ENCODE results near the gene CRYGN.

CRYGN gene

DNA sequence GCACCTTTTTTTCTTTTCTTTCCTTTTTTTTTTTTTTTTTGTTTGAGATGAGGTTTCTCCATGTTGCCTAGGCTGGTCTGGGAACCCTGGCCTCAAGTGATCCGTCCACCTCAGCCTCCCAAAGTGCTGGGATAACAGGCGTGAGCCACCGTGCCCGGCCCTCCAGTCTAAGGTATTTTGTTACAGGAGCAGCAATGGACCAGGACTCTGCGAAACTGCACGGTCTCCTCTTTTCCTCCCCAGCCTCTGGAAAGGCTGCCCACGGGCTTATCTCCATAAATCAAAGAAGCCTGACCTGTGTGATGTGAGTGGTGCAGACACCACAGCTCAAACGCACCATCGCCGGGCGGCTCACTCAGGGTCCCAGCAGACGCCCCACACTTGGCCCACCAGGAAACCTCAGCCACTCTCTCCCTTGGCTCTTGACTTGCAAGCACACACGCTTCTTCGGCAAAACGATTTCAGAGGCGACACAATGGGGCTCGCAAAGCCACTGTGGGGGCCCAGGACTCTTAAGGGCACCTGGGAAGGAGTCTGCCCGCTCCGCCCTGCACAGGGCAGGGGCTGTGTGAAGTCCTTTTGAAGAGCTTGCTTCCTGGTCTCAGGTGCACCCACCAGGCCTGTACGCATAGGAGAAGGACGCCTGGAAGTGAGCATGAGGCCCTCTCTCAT, 50.7 kb downstream of the CRYGN start:
- no peak for DNase-seq

DNA sequence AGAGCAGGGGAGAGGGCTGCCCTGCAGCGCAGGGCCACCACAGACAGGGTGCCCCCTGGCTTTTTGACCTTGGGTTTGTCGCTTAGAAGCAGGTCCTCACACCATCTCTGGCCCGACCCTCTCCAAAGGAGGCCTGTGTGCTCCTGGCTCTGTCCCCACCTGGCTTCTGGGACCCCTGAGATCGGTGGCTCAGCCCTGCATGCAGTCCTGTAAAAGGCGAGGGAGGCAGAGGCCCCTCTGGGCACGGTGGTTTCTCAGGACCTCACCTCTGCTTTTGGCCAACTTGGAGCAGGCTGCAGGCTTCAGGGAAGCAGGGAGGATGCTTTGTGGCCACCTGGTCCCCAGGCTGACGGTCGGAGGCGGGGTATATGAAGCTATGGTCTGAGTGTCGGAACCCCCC, 51.5 kb downstream of the CRYGN start:
- no peak for DNase-seq

DNA sequence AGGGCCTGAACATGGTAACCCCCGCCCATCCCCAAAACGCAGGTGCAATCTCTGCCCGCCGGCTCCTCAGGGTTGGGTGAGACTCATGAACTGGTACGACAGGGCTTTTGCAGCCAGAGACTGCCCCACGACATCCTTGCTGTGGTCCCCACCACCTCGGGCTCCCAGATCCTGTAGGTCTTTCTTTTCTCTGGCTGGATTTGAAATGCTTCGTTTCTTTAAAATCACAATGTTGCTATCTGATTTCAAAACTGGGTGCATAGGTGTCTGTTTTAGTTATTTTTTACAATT, 52.0 kb downstream of the CRYGN start:
- no peak for DNase-seq

DNA sequence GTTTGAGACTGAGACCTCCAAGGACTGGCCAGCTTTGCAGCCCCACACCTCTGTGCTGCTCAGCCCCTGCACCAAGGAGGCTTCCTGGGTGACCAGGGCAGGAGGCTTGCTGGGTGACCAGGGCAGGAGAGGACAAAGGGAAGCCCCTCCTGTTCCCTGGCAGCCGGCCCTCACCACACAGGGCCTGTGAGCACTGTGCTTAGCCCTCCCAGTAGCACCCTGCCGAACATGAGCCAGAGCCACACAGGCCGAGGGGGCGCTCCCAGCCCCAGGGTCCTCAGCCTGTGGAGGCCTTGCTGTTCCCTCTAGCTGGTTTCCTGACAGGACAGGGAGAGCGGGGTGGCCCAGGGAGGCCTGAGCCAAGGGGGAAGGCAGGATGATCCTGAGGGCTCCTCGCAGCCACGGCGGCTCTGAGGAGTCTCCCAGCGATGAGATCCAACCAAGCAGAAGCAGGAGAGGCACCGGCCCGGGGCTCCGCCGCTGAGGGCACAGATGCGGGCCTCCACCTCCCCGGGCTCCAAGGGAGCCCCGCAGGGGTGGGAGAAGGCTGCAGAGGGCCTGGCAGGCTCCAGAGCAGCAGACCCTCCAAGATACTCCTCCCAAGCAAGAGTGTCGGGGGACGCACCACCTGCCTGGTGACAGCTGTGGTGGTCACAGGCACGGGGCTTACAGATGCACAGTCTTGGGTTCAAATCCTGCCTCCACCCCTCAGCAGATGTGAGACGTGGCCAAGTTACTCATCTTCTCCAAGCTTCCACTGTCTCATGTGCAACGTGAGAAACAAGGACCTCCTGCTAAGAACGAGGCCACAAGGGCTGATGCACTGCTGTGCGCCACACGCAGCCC, 52.6 kb downstream of the CRYGN start:
- no peak for DNase-seq

DNA sequence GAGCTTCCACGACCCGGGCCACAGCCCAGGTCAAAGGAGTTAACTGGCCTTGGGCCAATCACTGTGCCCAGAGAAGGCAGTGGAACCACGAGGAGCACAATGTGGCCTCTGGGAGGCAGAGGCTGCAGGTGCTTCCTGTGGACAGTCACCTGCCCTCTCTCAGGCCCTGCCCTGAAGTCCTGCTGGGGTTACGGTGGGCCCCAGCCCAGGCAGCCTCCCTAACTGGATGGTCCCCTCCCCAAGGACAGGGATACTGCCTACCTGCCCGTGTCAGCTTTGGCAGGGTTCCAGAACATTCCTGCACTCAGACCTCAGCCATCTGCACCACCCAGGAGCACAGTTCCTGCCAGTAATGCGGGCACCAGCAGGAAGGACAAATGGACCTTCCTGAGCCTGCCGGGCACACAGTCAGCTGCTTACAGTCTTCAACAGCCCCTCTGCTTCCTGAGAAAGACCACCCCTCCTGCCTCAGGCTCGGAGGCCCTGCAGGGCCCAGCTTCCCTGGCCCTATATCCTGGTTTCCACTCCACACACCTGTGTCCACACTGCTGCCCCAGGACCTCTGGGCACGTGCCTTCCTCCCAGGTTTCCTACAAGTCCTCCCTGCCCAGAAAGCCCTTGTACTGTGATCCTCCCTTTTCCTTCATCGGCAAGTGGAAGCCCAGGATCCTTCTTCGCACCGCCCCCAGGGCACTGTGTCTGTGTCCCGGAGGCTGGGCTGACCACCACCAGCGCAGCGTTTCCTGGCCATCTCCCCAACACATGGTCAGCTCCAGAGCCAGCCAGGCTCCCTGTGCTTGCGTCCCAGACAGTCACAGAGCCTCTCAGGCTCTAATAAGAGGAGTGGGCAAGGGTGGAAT, 53.4 kb downstream of the CRYGN start:
- no peak for DNase-seq

DNA sequence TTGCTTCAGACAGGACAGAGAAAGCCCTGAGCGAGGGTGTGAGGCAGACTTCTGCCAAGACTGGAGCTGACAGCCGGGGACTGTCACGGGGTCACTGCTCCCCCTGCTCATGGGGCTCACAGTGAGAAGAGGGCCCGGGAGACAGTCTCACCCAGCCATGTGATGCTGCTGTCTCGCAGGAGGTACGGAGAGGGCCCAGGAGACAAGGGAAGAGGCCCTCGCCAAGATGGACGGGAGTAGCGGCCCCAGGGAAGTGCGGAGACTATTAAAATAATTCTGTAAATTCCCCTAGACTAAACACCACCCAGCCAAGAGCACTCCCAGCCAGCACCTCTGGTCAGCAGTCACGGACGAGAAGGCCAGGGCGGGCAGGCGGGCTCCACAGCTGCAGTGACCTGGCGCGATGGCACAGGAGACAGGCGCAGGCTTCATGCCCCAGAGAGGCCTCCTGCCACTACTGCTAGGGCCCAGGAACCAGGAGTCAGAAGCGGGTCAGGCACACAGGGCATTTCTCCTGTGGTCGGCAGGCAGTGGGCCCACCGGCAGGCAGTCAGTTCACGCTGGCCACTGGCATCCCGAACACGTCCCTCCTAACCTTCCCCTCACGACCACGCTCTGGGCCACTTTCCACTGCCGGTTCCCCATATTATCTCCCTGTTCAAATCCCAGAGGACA, 54.2 kb downstream of the CRYGN start:
- DNase-seq = no peak

DNA sequence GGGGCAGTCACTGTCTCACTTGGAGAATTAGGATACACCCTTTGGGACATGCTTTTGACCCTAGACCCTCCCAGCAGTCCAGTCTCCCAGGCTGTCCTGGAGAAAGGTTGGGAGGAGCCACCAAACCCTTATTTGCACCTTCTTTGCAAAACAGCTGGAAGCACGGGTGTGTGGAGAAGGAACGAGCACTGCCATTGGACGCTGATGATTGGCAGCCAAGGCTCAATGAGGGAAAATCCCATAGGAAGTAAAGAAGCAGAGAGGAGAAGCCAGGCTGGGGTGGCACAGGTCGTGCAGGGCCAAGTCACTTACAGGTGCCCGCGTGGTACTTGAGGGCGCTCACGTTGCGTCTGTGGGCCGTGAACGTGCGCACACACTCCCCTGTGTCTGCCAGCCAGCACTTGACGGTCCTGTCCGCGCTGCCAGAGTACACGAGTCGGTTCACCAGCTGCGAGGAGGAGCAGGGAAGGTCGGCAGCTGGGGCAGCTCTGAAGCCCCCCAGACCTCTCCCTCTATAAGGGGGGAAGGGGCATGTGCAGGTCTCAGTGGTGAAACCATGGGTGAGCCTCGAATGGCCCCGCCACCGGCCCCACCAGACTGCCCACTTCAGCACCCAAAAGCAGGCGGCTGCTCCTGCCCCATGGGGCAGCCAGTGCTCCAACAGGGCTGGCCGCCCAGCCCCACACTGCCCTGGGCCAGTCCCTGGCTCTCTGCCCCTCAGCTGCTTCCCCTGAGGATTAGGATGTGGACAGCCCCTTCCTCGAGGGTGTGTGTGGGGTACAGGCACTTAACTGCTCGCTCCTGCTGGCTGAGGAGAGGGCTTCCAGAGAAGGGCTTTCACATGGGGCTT, 54.9 kb downstream of the CRYGN start:
- no peak for DNase-seq

DNA sequence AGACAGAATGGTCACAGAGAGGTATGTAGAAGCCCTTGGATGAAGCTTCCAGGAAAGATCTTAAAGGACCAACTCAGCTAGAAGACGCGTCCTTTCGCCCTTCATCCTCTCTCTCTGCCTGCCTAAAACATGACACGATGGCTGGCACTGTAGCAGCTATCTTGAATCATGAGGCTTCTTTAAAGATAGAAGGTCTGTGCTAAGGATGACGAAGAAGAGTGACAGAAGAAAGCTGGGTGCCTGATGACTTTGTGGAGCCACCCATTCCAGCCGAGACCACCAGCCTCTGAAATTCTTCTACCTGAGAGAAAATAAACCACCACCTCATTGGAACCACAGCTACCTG, 55.6 kb downstream of the CRYGN start:
- no peak for DNase-seq

DNA sequence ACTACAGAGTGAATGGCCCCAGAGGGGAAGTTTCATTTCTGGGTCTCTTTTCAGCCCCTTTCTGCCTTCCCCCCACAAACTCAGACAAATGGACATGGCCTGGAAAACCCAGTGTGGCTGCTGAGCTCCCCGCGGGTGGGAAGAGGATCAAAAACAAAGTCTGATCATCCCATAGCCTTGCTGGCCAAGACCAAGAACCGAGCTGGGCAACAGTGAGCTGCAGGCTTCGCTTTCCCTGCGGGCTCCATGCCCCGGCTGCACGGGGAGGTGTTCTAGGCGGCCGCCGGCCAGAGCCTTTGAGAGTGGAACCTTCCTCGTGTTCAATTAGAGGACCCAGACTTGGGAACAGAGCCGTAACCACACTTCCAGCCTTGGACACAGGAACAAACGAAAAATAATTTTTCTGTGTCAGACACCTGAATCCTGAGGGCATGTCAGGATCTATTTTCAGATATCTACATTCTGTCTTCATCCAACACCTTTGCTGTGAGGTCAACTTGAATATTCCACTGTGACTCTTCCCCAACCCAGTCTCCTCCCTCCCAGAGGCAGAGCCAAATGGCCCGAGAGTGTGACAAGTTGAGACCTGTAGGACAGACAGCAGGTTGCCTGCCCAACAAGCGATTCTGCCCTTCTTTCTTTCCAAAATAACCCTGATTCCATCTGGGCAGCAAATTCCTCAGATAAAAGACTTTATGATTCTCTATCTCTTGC, 56.1 kb downstream of the CRYGN start:
- DNase-seq = no peak

DNA sequence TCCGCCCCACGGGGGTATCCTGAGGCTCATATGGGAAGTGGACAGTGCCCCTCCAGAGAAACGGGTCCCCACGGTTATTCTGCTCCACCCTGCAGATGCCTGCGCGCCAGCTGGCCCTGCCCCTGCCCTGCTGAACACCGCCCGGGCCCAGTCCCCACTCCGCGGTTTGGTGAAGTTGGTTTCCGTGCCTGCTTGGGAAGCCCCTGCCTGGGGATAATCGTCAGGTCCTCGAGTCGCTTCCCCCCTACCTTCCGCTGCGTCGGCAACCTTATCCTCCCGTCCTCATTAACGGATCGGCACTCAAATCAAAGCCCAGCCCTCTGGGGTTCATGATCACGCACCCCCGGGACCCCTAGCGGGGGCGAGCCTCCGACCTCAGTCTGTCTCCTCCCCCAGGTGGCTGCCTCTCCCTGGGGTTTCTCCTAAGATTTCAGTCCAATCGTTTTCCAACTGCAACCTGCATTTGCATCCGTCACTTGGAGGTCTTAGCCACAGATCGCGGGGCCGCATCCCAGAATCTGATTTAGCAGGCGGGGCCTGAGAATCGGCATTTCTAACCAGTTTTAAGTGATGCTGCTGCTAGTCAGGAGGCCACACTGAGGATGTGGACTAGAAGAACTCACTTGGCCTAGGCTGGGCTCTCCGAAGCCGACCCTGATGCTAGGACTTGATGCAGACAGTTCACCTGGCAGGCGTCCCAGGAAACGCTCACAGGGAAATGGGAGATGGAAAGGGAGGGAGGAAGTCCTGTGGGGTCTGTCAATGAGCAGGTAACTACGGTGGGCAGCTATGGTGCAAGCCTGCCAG, 57.7 kb downstream of the CRYGN start:
- no peak for DNase-seq

DNA sequence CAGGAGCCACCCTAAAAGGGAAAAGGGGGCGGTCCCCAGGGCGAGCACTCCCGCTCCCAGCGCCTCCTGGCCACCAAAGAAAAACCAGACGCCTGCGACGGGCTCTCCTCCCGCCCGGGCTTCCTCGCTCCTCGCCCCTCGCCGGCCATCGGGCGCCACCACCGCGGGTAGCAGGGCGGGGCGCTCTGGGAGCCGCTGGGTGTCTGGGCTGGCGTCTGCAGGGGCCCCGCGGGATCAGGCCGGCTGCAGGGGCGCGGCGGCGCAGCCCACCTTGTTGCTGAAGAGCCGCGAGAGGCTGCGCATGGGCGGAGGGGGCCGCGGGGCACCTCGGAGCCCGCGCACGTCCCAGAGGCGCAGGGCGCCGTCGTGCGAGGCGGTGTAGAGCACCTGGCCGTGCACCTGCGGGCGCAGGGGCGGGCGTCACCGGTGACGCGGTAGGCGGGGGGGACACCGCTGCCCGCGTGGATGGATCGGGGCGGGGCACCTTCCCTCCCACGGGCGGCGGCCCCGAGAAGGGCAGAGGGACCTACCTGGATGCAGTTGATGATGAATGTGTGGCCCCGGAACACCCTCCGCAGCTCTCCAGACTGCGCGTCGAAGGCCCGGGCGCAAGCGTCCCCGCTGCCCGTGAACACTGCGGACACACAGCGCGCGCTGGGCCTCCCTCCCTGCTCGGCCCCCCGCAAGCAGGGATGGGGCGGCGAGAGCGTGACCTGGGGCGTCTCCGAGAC, 58.4 kb downstream of the CRYGN start:
- DNase-seq = no peak

DNA sequence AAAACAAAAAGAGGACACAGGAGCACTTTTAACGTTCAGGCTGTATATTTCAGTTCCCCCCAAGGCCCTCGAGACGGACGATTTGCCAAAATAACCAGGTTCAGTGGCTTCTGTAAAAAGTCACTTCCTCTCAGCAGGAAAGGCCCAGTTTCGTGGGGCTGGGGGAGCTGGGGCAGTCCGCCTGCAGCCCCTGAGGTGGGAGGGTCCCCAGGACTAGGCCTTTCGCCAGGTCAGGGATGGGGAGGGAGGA, 58.9 kb downstream of the CRYGN start:
- DNase-seq = no peak

DNA sequence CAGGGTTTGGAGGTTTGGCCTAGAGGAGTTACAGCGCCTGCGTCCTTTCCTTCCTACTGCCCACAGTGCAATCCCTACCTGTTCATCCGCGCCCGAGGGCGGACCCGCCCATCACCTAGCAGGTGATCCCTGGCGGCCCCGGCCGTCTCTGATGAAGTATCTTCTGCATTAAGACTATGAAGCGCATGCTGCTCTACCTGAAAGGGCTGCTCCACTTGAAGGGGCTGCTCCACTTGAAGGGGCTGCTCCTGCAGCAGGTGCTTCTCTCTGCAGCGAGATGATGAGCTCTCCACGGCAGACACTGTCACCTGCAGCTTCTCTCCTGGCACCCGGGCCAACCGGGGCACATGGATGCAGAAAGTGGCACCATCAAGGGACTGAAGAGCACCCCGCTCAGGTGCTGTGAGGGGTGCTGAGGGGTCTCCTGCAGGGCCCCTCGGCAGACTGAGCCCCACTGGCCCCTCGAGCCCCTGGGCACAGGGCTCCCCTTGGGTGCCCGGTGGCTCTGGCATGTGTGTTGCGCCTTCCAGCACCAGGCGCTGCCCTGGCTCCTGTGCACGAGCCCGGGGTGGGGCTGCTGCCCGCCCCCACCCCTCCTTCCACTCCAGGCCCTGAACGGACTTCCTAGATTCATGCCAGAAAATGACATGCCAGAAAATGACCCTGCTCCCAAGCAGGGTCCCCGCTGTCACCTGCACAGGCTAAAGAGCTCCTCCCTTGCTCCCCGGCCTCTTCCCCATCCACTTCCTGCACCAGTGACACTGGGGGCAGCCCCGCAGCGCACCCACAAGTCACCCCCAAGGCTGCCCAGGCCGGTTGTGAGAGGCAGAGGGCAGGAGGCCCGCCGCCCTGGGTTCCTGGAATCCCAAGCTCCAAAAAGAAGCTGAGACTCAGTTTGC, 59.5 kb downstream of the CRYGN start:
- no peak for DNase-seq

DNA sequence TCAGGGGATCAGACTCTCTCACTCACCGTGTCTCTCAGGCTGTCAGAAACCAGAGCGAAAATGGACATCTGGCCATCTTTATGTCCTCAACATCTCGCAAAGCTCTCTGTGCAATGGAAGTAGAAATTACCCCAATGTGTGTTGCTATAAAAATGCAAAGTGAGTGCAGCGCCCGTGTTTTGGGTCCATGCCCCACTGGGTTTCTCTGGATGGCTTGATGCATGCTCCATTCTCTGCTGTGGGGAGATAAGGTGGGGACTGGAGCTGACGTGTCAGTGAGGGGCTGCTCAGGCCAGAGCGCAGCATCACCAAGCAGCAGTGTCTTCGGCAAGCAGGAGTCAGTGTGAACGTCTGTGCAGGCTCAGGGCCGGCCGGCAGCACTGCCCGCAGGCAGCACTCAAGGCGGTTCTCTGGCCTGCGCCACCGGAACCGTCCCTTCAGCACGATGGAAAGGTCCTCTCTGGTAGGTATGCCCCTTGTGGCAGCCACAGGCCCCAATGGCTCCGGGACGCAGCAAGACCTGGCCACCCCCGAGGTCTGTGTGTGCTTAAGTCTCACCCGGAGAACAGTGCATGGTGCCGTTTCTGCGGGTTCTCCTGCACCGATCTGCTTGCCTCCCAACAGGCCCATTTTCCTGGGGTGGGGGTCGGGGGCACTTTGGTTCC, 60.3 kb downstream of the CRYGN start:
- DNase-seq = no peak

DNA sequence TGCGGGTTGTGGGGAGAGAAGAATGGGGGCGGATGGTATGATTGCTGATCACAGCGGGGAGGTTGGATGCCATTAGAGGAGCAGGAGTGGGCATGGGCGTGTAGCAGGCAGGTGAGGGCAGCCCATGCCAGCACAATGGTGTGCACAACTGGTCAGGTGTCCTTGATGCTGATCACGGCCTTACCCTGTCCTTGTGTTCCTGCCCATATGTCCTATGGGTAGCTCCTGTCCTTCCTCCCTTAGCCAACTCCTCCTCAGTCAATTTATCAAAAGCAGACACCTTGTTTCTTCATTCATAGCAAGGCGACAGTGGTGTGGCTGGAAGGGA, 60.8 kb downstream of the CRYGN start:
- no peak for DNase-seq

All from NCI-H1048 (cell line).